ENCODE data around the gene HCFC2.

DNA sequence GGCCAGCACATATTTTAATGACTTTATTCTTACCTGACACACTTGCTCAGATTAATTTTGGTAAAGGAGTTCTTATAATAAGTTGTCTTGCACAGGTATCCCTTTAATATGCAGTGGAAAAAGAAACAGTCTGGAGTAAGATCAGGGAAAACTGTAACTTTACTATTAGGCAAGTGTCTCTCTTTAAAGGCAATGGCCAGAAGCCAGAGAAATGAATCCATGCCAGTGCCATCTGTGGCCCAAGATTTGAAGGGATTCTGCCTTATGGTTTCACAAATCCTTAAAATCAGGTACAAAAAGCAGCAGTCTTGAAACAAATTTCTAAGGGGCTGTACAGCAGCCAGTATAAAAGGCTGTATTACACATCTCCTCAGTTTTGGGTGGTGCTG, 51.2 kb downstream of the HCFC2 start:
- TF ChIP-seq, protein P1, sequence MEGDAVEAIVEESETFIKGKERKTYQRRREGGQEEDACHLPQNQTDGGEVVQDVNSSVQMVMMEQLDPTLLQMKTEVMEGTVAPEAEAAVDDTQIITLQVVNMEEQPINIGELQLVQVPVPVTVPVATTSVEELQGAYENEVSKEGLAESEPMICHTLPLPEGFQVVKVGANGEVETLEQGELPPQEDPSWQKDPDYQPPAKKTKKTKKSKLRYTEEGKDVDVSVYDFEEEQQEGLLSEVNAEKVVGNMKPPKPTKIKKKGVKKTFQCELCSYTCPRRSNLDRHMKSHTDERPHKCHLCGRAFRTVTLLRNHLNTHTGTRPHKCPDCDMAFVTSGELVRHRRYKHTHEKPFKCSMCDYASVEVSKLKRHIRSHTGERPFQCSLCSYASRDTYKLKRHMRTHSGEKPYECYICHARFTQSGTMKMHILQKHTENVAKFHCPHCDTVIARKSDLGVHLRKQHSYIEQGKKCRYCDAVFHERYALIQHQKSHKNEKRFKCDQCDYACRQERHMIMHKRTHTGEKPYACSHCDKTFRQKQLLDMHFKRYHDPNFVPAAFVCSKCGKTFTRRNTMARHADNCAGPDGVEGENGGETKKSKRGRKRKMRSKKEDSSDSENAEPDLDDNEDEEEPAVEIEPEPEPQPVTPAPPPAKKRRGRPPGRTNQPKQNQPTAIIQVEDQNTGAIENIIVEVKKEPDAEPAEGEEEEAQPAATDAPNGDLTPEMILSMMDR (IDR thresholded peaks at IDR 0.05) = no peak
- TF ChIP-seq POLR2A (IDR thresholded peaks at IDR 0.05) (no peak), EP300 (IDR thresholded peaks at IDR 0.05) (no peak)

Data from tibial nerve (tissue), 4 donors.